ENCODE measurements around the gene PAK3. TPM values are rescaled to one million over a fixed set of nuclear protein-coding genes. Genes with fewer than 3 reads are reported as not detected.

PAK3 gene
- total and polyA plus RNA-seq, 2 of the 4 experiments (the other 2 are of a cell fraction), result 0.22 to 0.36 TPM

GRCh38 chrX:111200327-111200726, 104.3 kb downstream of the PAK3 start:
- POLR2A ChIA-PET (ENCODE audit: unreplicated experiment), result no interaction called here

More at GRCh38 chrX:111200327-111200726, 104.3 kb downstream of the PAK3 start:
- no peaks in the 10 kb centered on the region for H3K9me3 ChIP-seq (ENCODE audit: control insufficient read depth, insufficient read depth, low read length)
- H3K4me1 ChIP-seq (ENCODE audit: control insufficient read depth, insufficient read depth, low read length), result no peaks in the 10 kb centered on the region
- H3K9ac ChIP-seq (ENCODE audit: low read depth, low read length), result no peak overlapping the region
- H2AFZ ChIP-seq (replicated peaks; ENCODE audit: low read length, poor library complexity), result no peak overlapping the region
- no peak overlapping the region for H3K56ac ChIP-seq (ENCODE audit: extremely low read depth, insufficient read depth, low read length)
- no peak for DNase-seq
- no peak overlapping the region for H4K5ac ChIP-seq (ENCODE audit: low read depth, low read length)
- no peak overlapping the region for H3K27ac ChIP-seq (ENCODE audit: insufficient read depth, low read length)
- H2AK5ac ChIP-seq (ENCODE audit: low read depth, low read length), result no peak overlapping the region
- H3K9me1 ChIP-seq (ENCODE audit: insufficient read depth, low read length), result no peaks in the 10 kb centered on the region
- no peak overlapping the region for H3K4me3 ChIP-seq (ENCODE audit: insufficient read depth, low read depth, low read length)
- in situ Hi-C loops (cut with MboI; ENCODE audit: low sequenced_read_pairs), result no loop called here
- H3K79me1 ChIP-seq (ENCODE audit: low read depth in 1 of 2, low read length in 2 of 2), result no peaks in the 10 kb centered on the region
- dilution Hi-C loops (cut with HindIII; ENCODE audit: low sequenced_read_pairs, unreplicated experiment), result no loop called here
- H3K4ac ChIP-seq (ENCODE audit: low read depth, low read length), result no peak overlapping the region
- H2BK15ac ChIP-seq (ENCODE audit: low read depth, low read length), result no peak overlapping the region
- TF ChIP-seq, protein P1, sequence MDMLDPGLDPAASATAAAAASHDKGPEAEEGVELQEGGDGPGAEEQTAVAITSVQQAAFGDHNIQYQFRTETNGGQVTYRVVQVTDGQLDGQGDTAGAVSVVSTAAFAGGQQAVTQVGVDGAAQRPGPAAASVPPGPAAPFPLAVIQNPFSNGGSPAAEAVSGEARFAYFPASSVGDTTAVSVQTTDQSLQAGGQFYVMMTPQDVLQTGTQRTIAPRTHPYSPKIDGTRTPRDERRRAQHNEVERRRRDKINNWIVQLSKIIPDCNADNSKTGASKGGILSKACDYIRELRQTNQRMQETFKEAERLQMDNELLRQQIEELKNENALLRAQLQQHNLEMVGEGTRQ (IDR thresholded peaks at IDR 0.05; ENCODE audit: low read depth, low read length), result no peak
- TF ChIP-seq RCOR1 (IDR thresholded peaks at IDR 0.05; ENCODE audit: insufficient replicate concordance, low read length), result no peak
- TF ChIP-seq CHD1 (IDR thresholded peaks at IDR 0.05; ENCODE audit: low read depth, low read length), result no peak
- TF ChIP-seq SMC3 (IDR thresholded peaks at IDR 0.05; ENCODE audit: low read depth, low read length), result no peak
- no peak for TF ChIP-seq BHLHE40 (IDR thresholded peaks at IDR 0.05; ENCODE audit: low read depth, low read length)
- TF ChIP-seq MAZ (IDR thresholded peaks at IDR 0.05; ENCODE audit: borderline replicate concordance, low read depth, low read length), result no peak
- TF ChIP-seq CEBPB (IDR thresholded peaks at IDR 0.05; ENCODE audit: low read depth, low read length), result no peak
- TF ChIP-seq, protein P2, sequence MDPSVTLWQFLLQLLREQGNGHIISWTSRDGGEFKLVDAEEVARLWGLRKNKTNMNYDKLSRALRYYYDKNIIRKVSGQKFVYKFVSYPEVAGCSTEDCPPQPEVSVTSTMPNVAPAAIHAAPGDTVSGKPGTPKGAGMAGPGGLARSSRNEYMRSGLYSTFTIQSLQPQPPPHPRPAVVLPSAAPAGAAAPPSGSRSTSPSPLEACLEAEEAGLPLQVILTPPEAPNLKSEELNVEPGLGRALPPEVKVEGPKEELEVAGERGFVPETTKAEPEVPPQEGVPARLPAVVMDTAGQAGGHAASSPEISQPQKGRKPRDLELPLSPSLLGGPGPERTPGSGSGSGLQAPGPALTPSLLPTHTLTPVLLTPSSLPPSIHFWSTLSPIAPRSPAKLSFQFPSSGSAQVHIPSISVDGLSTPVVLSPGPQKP (IDR thresholded peaks at IDR 0.05; ENCODE audit: borderline replicate concordance, low read depth, low read length), result no peak
- no peak for TF ChIP-seq MAFK (IDR thresholded peaks at IDR 0.05; ENCODE audit: low read depth, low read length)
- TF ChIP-seq NFE2L2 (IDR thresholded peaks at IDR 0.05; ENCODE audit: low read depth, low read length), result no peak
- TF ChIP-seq POLR2A (IDR thresholded peaks at IDR 0.05; ENCODE audit: low read depth, low read length), result no peak
- TF ChIP-seq RAD21 (IDR thresholded peaks at IDR 0.05; ENCODE audit: low read length), result no peak
- no peak for TF ChIP-seq MXI1 (IDR thresholded peaks at IDR 0.05; ENCODE audit: borderline replicate concordance, low read depth, low read length)
- TF ChIP-seq, protein P3, sequence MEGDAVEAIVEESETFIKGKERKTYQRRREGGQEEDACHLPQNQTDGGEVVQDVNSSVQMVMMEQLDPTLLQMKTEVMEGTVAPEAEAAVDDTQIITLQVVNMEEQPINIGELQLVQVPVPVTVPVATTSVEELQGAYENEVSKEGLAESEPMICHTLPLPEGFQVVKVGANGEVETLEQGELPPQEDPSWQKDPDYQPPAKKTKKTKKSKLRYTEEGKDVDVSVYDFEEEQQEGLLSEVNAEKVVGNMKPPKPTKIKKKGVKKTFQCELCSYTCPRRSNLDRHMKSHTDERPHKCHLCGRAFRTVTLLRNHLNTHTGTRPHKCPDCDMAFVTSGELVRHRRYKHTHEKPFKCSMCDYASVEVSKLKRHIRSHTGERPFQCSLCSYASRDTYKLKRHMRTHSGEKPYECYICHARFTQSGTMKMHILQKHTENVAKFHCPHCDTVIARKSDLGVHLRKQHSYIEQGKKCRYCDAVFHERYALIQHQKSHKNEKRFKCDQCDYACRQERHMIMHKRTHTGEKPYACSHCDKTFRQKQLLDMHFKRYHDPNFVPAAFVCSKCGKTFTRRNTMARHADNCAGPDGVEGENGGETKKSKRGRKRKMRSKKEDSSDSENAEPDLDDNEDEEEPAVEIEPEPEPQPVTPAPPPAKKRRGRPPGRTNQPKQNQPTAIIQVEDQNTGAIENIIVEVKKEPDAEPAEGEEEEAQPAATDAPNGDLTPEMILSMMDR (conservative IDR thresholded peaks at IDR 0.05; ENCODE audit: low read depth, low read length), result no peak
- no peak for TF ChIP-seq FOS (IDR thresholded peaks at IDR 0.05; ENCODE audit: low read depth, low read length)
- no peak for TF ChIP-seq RFX5 (IDR thresholded peaks at IDR 0.05; ENCODE audit: low read depth, low read length)
- ATAC-seq (ENCODE audit: low read depth), result no peak
- H2AK9ac ChIP-seq (replicated peaks; ENCODE audit: low read depth, low read length, poor library complexity), result no peak overlapping the region
- H2BK20ac ChIP-seq (ENCODE audit: low read depth, low read length), result no peak overlapping the region
- H2BK120ac ChIP-seq (ENCODE audit: low read depth, low read length), result no peak overlapping the region
- no peak overlapping the region for H4K8ac ChIP-seq (ENCODE audit: low read depth in 2 of 2, low read length in 2 of 2)
- CTCF ChIA-PET, result no interaction called here
- intact Hi-C loops (cut with micrococcal nuclease), result no loop called here
- H4K20me1 ChIP-seq (ENCODE audit: insufficient read depth, low read length), result no peaks in the 10 kb centered on the region
- no peak overlapping the region for H3K4me2 ChIP-seq (ENCODE audit: low read depth, low read length)
- no peak overlapping the region for H3K14ac ChIP-seq (replicated peaks; ENCODE audit: low read depth, low read length)
- H3K18ac ChIP-seq (ENCODE audit: low read depth, low read length), result no peak overlapping the region
- H2BK5ac ChIP-seq (ENCODE audit: low read depth, low read length, poor library complexity, severe bottlenecking), result no peak overlapping the region
- no peaks in the 10 kb centered on the region for H3K36me3 ChIP-seq (ENCODE audit: control insufficient read depth, insufficient read depth, low read length)
- BruUV-seq (replicated peaks), result no TSS peak
- no peaks in the 10 kb centered on the region; the same call in none of the 2 replicates for H3K27me3 ChIP-seq (ENCODE audit: control insufficient read depth, insufficient read depth, low read length)
- no peak overlapping the region for H3K23ac ChIP-seq (ENCODE audit: low read depth, low read length)
- H4K91ac ChIP-seq (ENCODE audit: insufficient read depth, low read depth, low read length), result no peak overlapping the region
- WGBS, 2 experiments (ENCODE audit: extremely low coverage in 2 of 2, insufficient read length in 1 of 2), result no CpG with 5 or more reads among the region's 3 CpGs
